GM12878 (cell line): ENCODE measurements around the gene STK26. TPM values are rescaled to one million over a fixed set of nuclear protein-coding genes. Genes with fewer than 3 reads are reported as not detected.

Experiments used
- ATAC-seq: fragments of 200-7000 bp; cut with Tn5 transposase; 3 replicates; pipeline ENCODE4 v1.9.1; 2020; ENCODE audit warnings: mild to moderate bottlenecking, moderate library complexity
- BruUV-seq: library from RNA; stranded (reverse); fragments of 400-500 nt; replicated peaks from 2 replicates; lab custom pipeline; 2021; lab: Mats Ljungman, UMichigan
- CTCF ChIA-PET: fragments of 300-600 bp; sonication (Branson Sonifier 250); formaldehyde crosslinking; extraction: SDS; loops from one replicate; lab custom pipeline; 2021; ENCODE audit warnings: inconsistent platforms; lab: Yijun Ruan, JAX
- POLR2A ChIA-PET: fragments of 350-600 bp; formaldehyde crosslinking; extraction: SDS; loops from one replicate; lab custom pipeline; 2021; ENCODE audit warnings: inconsistent platforms; lab: Charles Lee
- RAD21 ChIA-PET: fragments of 300-600 bp; sonication (Branson Sonifier 250); formaldehyde crosslinking; loops from one replicate; lab custom pipeline; 2023; ENCODE audit warnings: antibody characterized with exemption; ENCODE audit not compliant: unreplicated experiment; lab: Charles Lee
- SMC1A ChIA-PET: fragments of 300-600 bp; sonication (Branson Sonifier 250); formaldehyde crosslinking; loops from one replicate; lab custom pipeline; 2023; ENCODE audit not compliant: unreplicated experiment, uncharacterized antibody; lab: Charles Lee
- DNase-seq: peaks from one replicate; pipeline ENCODE4 v3.0.0-alpha.2; 2011; ENCODE audit warnings: low read depth, low spot score
- FAIRE-seq: peaks from 3 replicates; lab custom pipeline; 2011; peaks lifted over from hg19 to GRCh38; lab: Jason Lieb, UNC
- H2AFZ ChIP-seq: 2 replicates; pipeline ENCODE4 v1.6.0; 2011; ENCODE audit warnings: low read depth, low read length, control low read depth; ENCODE audit not compliant: control insufficient read depth
- H3K27ac ChIP-seq: 2 replicates; pipeline ENCODE4 v1.5.1; 2011; ENCODE audit warnings: control low read depth; ENCODE audit not compliant: control insufficient read depth, insufficient read depth
- H3K27me3 ChIP-seq, 2 experiments: replicated peaks in 1 of 2; 2 replicates each; pipeline versions ENCODE4 v1.6.0 to v1.6.1; 2011; ENCODE audit warnings: low read length in 1 of 2; ENCODE audit not compliant: control insufficient read depth in 2 of 2, insufficient read depth in 2 of 2
- H3K36me3 ChIP-seq, 2 experiments: 2 replicates each; pipeline ENCODE4 v1.5.1; 2011; ENCODE audit warnings: low read length in 1 of 2; ENCODE audit not compliant: control insufficient read depth in 2 of 2, insufficient read depth in 2 of 2
- H3K4me1 ChIP-seq: 2 replicates; pipeline ENCODE4 v1.6.1; 2011; ENCODE audit warnings: mild to moderate bottlenecking, low read length, moderate library complexity, mixed read lengths; ENCODE audit not compliant: control insufficient read depth, insufficient read depth
- H3K4me2 ChIP-seq: 2 replicates; pipeline ENCODE4 v1.6.0; 2011; ENCODE audit warnings: control low read depth; ENCODE audit not compliant: control insufficient read depth, insufficient read depth
- H3K4me3 ChIP-seq: fragments of 200-600 bp; sonication (generic); 2 replicates; pipeline ENCODE4 v1.5.1; 2016
- H3K79me2 ChIP-seq: 2 replicates; pipeline ENCODE4 v1.6.0; 2011; ENCODE audit warnings: low read length; ENCODE audit not compliant: control insufficient read depth, insufficient read depth
- H3K9ac ChIP-seq: 2 replicates; pipeline ENCODE4 v1.8.0; 2011; ENCODE audit warnings: low read length, control low read depth, mixed read lengths; ENCODE audit not compliant: control insufficient read depth, insufficient read depth
- H3K9me3 ChIP-seq: replicated peaks from 3 replicates; pipeline ENCODE4 v1.5.1; 2011; ENCODE audit warnings: mild to moderate bottlenecking, low read length; ENCODE audit not compliant: control insufficient read depth, insufficient read depth
- H4K20me1 ChIP-seq: 2 replicates; pipeline ENCODE4 v1.6.0; 2011; ENCODE audit not compliant: control insufficient read depth, insufficient read depth
- CREM ChIP-seq: IDR thresholded peaks from 2 replicates; pipeline ENCODE4 v1.6.1; 2014; ENCODE audit warnings: antibody characterized with exemption, low read depth
- EZH2 ChIP-seq: IDR thresholded peaks from 2 replicates; pipeline ENCODE4 v1.6.1; 2012; ENCODE audit warnings: low read depth, mild to moderate bottlenecking, control low read depth, inconsistent platforms, low read length, borderline replicate concordance; ENCODE audit not compliant: control insufficient read depth
- KAT2A ChIP-seq: conservative IDR thresholded peaks from 2 replicates; pipeline ENCODE4 v1.6.1; 2011; ENCODE audit warnings: low read depth, low read length; ENCODE audit not compliant: control insufficient read depth
- KDM1A ChIP-seq: fragments of 200-600 bp; sonication (generic); IDR thresholded peaks from 2 replicates; pipeline ENCODE4 v1.6.1; 2016; ENCODE audit warnings: borderline replicate concordance
- KLF5 ChIP-seq: fragments of 450-650 bp; IDR thresholded peaks from 2 replicates; pipeline ENCODE4 v1.6.1; 2014; ENCODE audit warnings: mild to moderate bottlenecking; ENCODE audit not compliant: partially characterized antibody
- MEF2A ChIP-seq: IDR thresholded peaks from 2 replicates; pipeline ENCODE4 v1.6.1; 2011; ENCODE audit warnings: low read depth, mild to moderate bottlenecking, low read length, moderate library complexity; ENCODE audit not compliant: insufficient read depth
- MYB ChIP-seq: fragments of 150-350 bp; IDR thresholded peaks from 2 replicates; pipeline ENCODE4 v1.6.1; 2014; ENCODE audit warnings: mild to moderate bottlenecking, low read depth, low read length, borderline replicate concordance
- MYC ChIP-seq: IDR thresholded peaks from 2 replicates; pipeline ENCODE4 v1.6.1; 2011; ENCODE audit warnings: mild to moderate bottlenecking, low read length, moderate library complexity, inconsistent platforms; ENCODE audit not compliant: insufficient read depth, insufficient replicate concordance, insufficient read length, severe bottlenecking
- NR2C2 ChIP-seq: IDR thresholded peaks from 2 replicates; pipeline ENCODE4 v1.6.1; 2011; ENCODE audit warnings: borderline replicate concordance, low read depth; ENCODE audit not compliant: control insufficient read depth, insufficient read length
- NR2F1 ChIP-seq: fragments of 450-650 bp; conservative IDR thresholded peaks from 2 replicates; pipeline ENCODE4 v1.6.1; 2017; ENCODE audit warnings: mild to moderate bottlenecking
- POLR2AphosphoS2 ChIP-seq: IDR thresholded peaks from 2 replicates; pipeline ENCODE4 v1.6.1; 2011; ENCODE audit warnings: low read depth, mild to moderate bottlenecking, low read length, improper control_type of control experiment, moderate library complexity
- RELA ChIP-seq: fragments of 450-650 bp; IDR thresholded peaks from 2 replicates; pipeline ENCODE4 v1.8.0; 2014; ENCODE audit warnings: borderline replicate concordance; ENCODE audit not compliant: partially characterized antibody
- WGBS: methylation state at CpG from one replicate; pipeline ENCODE4 v1.1.6; 2016; ENCODE audit warnings: low lambda C conversion rate; ENCODE audit not compliant: insufficient replicate concordance, insufficient coverage; ENCODE audit errors: missing lambda C conversion rate; 5-methylcytosine and 5-hydroxymethylcytosine counted together
- in situ Hi-C: fragments of 300-500 bp; cut with MboI; formaldehyde crosslinking; loops from 9 replicates; pipeline ENCODE4 v1.14.3; 2018; ENCODE audit warnings: mixed read lengths
- intact Hi-C: fragments of 100-400 bp; cut with micrococcal nuclease; formaldehyde crosslinking; loops from one replicate; pipeline ENCODE4 v1.14.2; 2022; ENCODE audit not compliant: unreplicated experiment
- polyA plus RNA-seq, 11 experiments: library from polyadenylated mRNA; depleted of rRNA in 4 of 11; unstranded in 6 of 11; stranded (reverse) in 5 of 11; fragments of >200 nt; fragmentation: Nextera tagmentation in 4 of 11; fragmentation: Illumina TruSeq in 1 of 11; extraction: Ambion mirVana in 4 of 11; extraction: Trizol in 1 of 11; gene quantifications; 1 replicate in 1 of 11; 2 replicates in 10 of 11; pipeline versions ENCODE4 v1.2.1 to v1.2.3, GENCODE V29; 2011 to 2016; ENCODE audit warnings: inconsistent platforms in 2 of 11, missing spikeins in 2 of 11, low read depth in 1 of 11
- total RNA-seq, 4 experiments: library from RNA; depleted of rRNA in 3 of 4; stranded (reverse); fragments of >200 nt in 3 of 4; fragmentation: Illumina TruSeq in 1 of 4; extraction: Trizol in 1 of 4; gene quantifications; 2 replicates each; pipeline versions ENCODE4 v1.2.1 to v1.2.3, GENCODE V29; 2013 to 2021
- TF ChIP-seq, protein P1 (sequence below): IDR thresholded peaks from 2 replicates; pipeline ENCODE4 v1.6.1; 2012; ENCODE audit warnings: improper control_type of control experiment, low read depth, low read length; ENCODE audit not compliant: insufficient replicate concordance
- TF ChIP-seq, protein P2 (sequence below): IDR thresholded peaks from 2 replicates; pipeline ENCODE4 v1.6.1; 2012; ENCODE audit warnings: low read depth, low read length, improper control_type of control experiment
- TF ChIP-seq, protein P3 (sequence below): IDR thresholded peaks from 2 replicates; pipeline ENCODE4 v1.6.1; 2012; ENCODE audit warnings: low read depth, low read length, improper control_type of control experiment
- TF ChIP-seq, protein P4 (sequence below): fragments of 450-650 bp; IDR thresholded peaks from 2 replicates; pipeline ENCODE4 v1.6.1; 2017; ENCODE audit warnings: mild to moderate bottlenecking

The STK26 gene
- total and polyA plus RNA-seq, 10 of the 15 experiments (the other 5 are each of a cell fraction or from before 2014, with no cell fraction given), result 30.4 to 78.6 (median 58.8) TPM

DNA sequence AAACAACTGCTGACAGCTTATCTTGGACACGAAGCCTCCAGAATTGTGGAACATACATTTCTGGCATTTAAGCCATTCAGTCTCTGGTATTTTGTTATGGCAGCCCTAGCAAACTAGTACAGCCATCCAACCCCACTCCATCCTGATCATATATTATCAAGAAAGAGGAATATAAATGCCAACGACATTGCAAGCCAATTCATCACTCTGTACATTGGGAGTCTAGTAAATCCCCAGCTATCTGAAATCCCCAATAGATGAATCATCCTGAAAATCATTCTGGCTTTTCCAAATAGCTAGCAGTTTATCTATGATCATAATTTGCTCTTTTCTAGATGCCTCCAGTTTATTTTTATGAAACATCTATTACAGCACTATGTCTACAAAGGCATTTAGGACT, 63.6 kb downstream of the STK26 start:
- Histone ChIP-seq H3K27ac (no peak overlapping the region), H3K27me3 (no peaks in the 10 kb centered on the region; a peak in 1 of 4 replicates), H3K9me3 (no peaks in the 10 kb centered on the region), H3K4me1 (no peaks in the 10 kb centered on the region), H3K79me2 (no peaks in the 10 kb centered on the region), H3K9ac (no peak overlapping the region), H3K4me2 (no peak overlapping the region), H4K20me1 (no peaks in the 10 kb centered on the region), H3K4me3 (no peak overlapping the region), H3K36me3 (no peaks in the 10 kb centered on the region), H2AFZ (no peak overlapping the region)
- intact Hi-C loops (loop anchor here (5.0 kb wide), 1 partner anchor 526 kb away; no protein-coding TSS in a partner anchor), in situ Hi-C loops (no loop called here)
- FAIRE-seq (no peak), ATAC-seq (no peak), DNase-seq (no peak)
- ChIA-PET POLR2A (no interaction called here), CTCF (interaction anchor here (1.0 to 2.0 kb wide), 2 partner anchors 27 to 245 kb away, joined by 3 to 4 read pairs; no protein-coding TSS in a partner anchor), RAD21 (no interaction called here), SMC1A (interaction anchor here (0.6 kb wide), 1 partner anchor 9 kb away, joined by 3 read pairs; no protein-coding TSS in a partner anchor)
- 0% methylated on average over 2 of the region's 2 CpGs for WGBS
- no TSS peak for BruUV-seq
- TF ChIP-seq CREM (no peak), RELA (no peak), EZH2 (no peak), MYC (no peak), POLR2AphosphoS2 (no peak), NR2C2 (no peak), NR2F1 (no peak), KAT2A (no peak), KDM1A (no peak), MYB (no peak), MEF2A (no peak), KLF5 (no peak)
- TF ChIP-seq, protein P1, sequence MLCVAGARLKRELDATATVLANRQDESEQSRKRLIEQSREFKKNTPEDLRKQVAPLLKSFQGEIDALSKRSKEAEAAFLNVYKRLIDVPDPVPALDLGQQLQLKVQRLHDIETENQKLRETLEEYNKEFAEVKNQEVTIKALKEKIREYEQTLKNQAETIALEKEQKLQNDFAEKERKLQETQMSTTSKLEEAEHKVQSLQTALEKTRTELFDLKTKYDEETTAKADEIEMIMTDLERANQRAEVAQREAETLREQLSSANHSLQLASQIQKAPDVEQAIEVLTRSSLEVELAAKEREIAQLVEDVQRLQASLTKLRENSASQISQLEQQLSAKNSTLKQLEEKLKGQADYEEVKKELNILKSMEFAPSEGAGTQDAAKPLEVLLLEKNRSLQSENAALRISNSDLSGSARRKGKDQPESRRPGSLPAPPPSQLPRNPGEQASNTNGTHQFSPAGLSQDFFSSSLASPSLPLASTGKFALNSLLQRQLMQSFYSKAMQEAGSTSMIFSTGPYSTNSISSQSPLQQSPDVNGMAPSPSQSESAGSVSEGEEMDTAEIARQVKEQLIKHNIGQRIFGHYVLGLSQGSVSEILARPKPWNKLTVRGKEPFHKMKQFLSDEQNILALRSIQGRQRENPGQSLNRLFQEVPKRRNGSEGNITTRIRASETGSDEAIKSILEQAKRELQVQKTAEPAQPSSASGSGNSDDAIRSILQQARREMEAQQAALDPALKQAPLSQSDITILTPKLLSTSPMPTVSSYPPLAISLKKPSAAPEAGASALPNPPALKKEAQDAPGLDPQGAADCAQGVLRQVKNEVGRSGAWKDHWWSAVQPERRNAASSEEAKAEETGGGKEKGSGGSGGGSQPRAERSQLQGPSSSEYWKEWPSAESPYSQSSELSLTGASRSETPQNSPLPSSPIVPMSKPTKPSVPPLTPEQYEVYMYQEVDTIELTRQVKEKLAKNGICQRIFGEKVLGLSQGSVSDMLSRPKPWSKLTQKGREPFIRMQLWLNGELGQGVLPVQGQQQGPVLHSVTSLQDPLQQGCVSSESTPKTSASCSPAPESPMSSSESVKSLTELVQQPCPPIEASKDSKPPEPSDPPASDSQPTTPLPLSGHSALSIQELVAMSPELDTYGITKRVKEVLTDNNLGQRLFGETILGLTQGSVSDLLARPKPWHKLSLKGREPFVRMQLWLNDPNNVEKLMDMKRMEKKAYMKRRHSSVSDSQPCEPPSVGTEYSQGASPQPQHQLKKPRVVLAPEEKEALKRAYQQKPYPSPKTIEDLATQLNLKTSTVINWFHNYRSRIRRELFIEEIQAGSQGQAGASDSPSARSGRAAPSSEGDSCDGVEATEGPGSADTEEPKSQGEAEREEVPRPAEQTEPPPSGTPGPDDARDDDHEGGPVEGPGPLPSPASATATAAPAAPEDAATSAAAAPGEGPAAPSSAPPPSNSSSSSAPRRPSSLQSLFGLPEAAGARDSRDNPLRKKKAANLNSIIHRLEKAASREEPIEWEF, result no peak
- TF ChIP-seq, protein P2, sequence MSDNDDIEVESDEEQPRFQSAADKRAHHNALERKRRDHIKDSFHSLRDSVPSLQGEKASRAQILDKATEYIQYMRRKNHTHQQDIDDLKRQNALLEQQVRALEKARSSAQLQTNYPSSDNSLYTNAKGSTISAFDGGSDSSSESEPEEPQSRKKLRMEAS, result no peak
- TF ChIP-seq, protein P3, sequence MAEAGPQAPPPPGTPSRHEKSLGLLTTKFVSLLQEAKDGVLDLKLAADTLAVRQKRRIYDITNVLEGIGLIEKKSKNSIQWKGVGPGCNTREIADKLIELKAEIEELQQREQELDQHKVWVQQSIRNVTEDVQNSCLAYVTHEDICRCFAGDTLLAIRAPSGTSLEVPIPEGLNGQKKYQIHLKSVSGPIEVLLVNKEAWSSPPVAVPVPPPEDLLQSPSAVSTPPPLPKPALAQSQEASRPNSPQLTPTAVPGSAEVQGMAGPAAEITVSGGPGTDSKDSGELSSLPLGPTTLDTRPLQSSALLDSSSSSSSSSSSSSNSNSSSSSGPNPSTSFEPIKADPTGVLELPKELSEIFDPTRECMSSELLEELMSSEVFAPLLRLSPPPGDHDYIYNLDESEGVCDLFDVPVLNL, result no peak
- TF ChIP-seq, protein P4, sequence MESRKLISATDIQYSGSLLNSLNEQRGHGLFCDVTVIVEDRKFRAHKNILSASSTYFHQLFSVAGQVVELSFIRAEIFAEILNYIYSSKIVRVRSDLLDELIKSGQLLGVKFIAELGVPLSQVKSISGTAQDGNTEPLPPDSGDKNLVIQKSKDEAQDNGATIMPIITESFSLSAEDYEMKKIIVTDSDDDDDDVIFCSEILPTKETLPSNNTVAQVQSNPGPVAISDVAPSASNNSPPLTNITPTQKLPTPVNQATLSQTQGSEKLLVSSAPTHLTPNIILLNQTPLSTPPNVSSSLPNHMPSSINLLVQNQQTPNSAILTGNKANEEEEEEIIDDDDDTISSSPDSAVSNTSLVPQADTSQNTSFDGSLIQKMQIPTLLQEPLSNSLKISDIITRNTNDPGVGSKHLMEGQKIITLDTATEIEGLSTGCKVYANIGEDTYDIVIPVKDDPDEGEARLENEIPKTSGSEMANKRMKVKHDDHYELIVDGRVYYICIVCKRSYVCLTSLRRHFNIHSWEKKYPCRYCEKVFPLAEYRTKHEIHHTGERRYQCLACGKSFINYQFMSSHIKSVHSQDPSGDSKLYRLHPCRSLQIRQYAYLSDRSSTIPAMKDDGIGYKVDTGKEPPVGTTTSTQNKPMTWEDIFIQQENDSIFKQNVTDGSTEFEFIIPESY, result no peak
